T-cell (primary cell): ENCODE data around the gene SOBP. TPM values are rescaled to one million over a fixed set of nuclear protein-coding genes. Genes with fewer than 3 reads are reported as not detected.

Experiments
- ATAC-seq, 4 experiments: fragments of 200-7000 bp in 3 of 4; fragments of 150-1000 bp in 1 of 4; cut with Tn5 transposase; replicated peaks in 1 of 4; 1 replicate in 3 of 4; 2 replicates in 1 of 4; pipeline ENCODE4 v1.10.0; 2021; ENCODE audit warnings: moderate library complexity in 3 of 4, mild to moderate bottlenecking in 2 of 4, moderate number of reproducible peaks in 1 of 4
- CTCF ChIA-PET, 2 donors: fragments of 300-600 bp; sonication (Branson Sonifier 250); formaldehyde crosslinking; loops; one replicate each; lab custom pipeline; 2022; ENCODE audit warnings: antibody characterized with exemption in 2 of 2; lab: Charles Lee
- POLR2A ChIA-PET, 2 donors: fragments of 300-600 bp; sonication (Branson Sonifier 250); formaldehyde crosslinking; loops; one replicate each; lab custom pipeline; 2022; ENCODE audit warnings: antibody characterized with exemption in 2 of 2; lab: Charles Lee
- DNase-seq, 35 experiments: peaks; one replicate each; pipeline versions ENCODE4 v3.0.0 to v3.0.0-alpha.2; 2013 to 2023
- H3K27ac ChIP-seq: one replicate; pipeline ENCODE4 v1.5.1; 2013; ENCODE audit warnings: low read length
- H3K27me3 ChIP-seq, 2 experiments: replicated peaks in 1 of 2; 1 replicate in 1 of 2; 2 replicates in 1 of 2; pipeline versions ENCODE4 v1.6.1 to v1.7.0; 2013; ENCODE audit warnings: low read length in 1 of 2, mixed read lengths in 1 of 2; ENCODE audit not compliant: control insufficient read depth in 2 of 2, insufficient read depth in 2 of 2; ENCODE audit errors: extremely low read depth in 1 of 2
- H3K36me3 ChIP-seq, 2 donors: 1 replicate in 1 of 2; 2 replicates in 1 of 2; pipeline versions ENCODE4 v1.6.1 to v1.7.0; 2013; ENCODE audit warnings: low read length in 1 of 2; ENCODE audit not compliant: control insufficient read depth in 2 of 2, insufficient read depth in 1 of 2; ENCODE audit errors: extremely low read depth in 1 of 2
- H3K4me1 ChIP-seq, 2 experiments: 1 replicate in 1 of 2; 2 replicates in 1 of 2; pipeline versions ENCODE4 v1.6.1 to v1.7.0; 2013; ENCODE audit warnings: low read length in 2 of 2, mixed read lengths in 1 of 2; ENCODE audit not compliant: insufficient read depth in 2 of 2, control insufficient read depth in 1 of 2; ENCODE audit errors: extremely low read depth in 1 of 2
- H3K4me3 ChIP-seq, 2 donors: 1 replicate in 1 of 2; 2 replicates in 1 of 2; pipeline versions ENCODE4 v1.5.1 to v1.7.0; 2013; ENCODE audit warnings: mild to moderate bottlenecking in 2 of 2, low read length in 1 of 2, moderate library complexity in 1 of 2; ENCODE audit not compliant: control insufficient read depth in 1 of 2; ENCODE audit errors: extremely low read depth in 1 of 2
- H3K9me3 ChIP-seq: 2 replicates; pipeline ENCODE4 v1.7.0; 2013
- H3K27ac Mint-ChIP-seq, 2 donors: one replicate each; pipeline ENCODE4 v1.8.0; 2020 to 2021; ENCODE audit warnings: mild to moderate bottlenecking in 2 of 2, mixed read lengths in 2 of 2
- H3K27me3 Mint-ChIP-seq, 2 donors: one replicate each; pipeline ENCODE4 v1.8.0; 2021 to 2022; ENCODE audit warnings: mixed read lengths in 2 of 2
- H3K36me3 Mint-ChIP-seq: one replicate; pipeline ENCODE4 v1.8.0; 2021; ENCODE audit warnings: mixed read lengths
- H3K4me1 Mint-ChIP-seq, 3 donors: one replicate each; pipeline ENCODE4 v1.8.0; 2020 to 2022; ENCODE audit warnings: mixed read lengths in 3 of 3, mild to moderate bottlenecking in 1 of 3
- H3K4me3 Mint-ChIP-seq, 3 donors: one replicate each; pipeline ENCODE4 v1.8.0; 2020 to 2022; ENCODE audit warnings: mild to moderate bottlenecking in 3 of 3, mixed read lengths in 3 of 3, moderate library complexity in 3 of 3
- H3K9me3 Mint-ChIP-seq, 3 donors: one replicate each; pipeline ENCODE4 v1.8.0; 2020 to 2022; ENCODE audit warnings: mixed read lengths in 3 of 3
- WGBS: methylation state at CpG from one replicate; pipeline ENCODE4 v1.1.5; 2013; ENCODE audit warnings: missing lambda C conversion rate; ENCODE audit not compliant: insufficient coverage; 5-methylcytosine and 5-hydroxymethylcytosine counted together
- total RNA-seq, 35 experiments: library from RNA in 6 of 35; stranded (reverse) in 6 of 35; fragments of 120-200 nt in 1 of 35; gene quantifications; one replicate each; pipeline versions ENCODE4 v1.2.1 to v1.2.4 and lab custom pipeline; 2013 to 2026

SOBP gene
- total RNA-seq, 5 donors from 2014 or later (not counting 1 experiment from before 2014, with no cell fraction given): 0.30 to 0.95 (median 0.46) TPM

DNA sequence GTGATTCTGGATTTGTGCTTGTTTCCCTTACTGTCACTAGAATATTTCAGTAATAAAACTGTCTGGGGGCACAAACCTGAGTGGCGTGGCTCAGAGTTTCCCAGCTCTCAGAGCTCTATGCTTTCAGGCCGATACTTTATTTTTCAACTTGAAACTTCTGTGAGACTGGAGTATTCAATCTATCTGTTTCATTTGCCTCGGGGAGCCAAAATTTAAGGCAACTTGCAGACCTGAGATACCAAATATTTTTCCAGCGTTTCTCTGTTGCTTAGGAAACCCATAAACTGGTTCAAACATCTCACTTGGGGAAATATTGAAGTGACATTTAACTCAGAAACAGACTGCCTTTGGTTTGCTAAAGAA lies 74.7 kb downstream of the SOBP start:
- ChIA-PET POLR2A (interaction anchor here in 1 of 2 donors (0.6 kb wide), 1 partner anchor 96 kb away, joined by 5 read pairs; no protein-coding TSS in a partner anchor), CTCF (no interaction called here)
- peaks cover 0 to 7% of the 10 kb centered on the region in 2 experiments for H3K27me3 ChIP-seq
- Mint-ChIP-seq H3K27me3 (peaks cover 24 to 38% of the 10 kb centered on the region in 2 donors), H3K36me3 (no peaks in the 10 kb centered on the region), H3K9me3 (no peaks in the 10 kb centered on the region), H3K4me1 (no peaks in the 10 kb centered on the region), H3K4me3 (no peak overlapping the region), H3K27ac (no peak overlapping the region)
- no peak overlapping the region for H3K4me3 ChIP-seq
- ATAC-seq: no peak
- H3K36me3 ChIP-seq: no peaks in the 10 kb centered on the region
- no peaks in the 10 kb centered on the region for H3K4me1 ChIP-seq
- no peak overlapping the region for H3K27ac ChIP-seq
- 79% methylated on average over 2 of the region's 4 CpGs for WGBS
- H3K9me3 ChIP-seq: no peaks in the 10 kb centered on the region
- DNase-seq: no peak

DNA sequence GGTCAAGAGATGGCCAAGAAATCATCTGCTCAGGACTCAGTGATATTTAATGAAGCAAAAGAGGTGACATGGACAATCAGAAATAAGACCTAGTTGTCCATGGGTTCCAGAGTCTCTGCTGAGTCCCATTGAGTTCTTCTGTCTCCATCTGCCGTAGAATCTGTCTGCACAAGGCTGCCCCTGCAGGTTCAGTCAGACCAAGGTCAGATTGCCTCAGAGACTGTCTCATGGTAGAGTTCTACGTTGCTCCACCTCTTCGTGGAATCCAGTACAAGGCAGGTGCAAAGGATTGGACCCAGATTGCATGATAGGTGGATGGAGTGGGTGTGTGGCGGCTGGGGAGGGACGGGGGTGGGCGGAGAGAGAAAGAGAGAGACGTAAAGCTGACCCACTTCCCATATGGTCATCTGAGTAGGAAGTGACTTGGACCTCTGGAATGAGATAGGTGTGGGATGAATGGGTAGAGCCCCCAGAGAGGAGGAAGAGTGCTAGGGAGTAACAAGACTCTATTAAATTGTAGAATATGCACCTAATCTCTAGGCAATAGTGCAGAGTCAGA lies 75.3 kb downstream of the SOBP start:
- H3K36me3 ChIP-seq: no peaks in the 10 kb centered on the region
- H3K36me3 Mint-ChIP-seq: no peaks in the 10 kb centered on the region
- H3K9me3 Mint-ChIP-seq: no peaks in the 10 kb centered on the region
- peaks cover 26 to 36% of the 10 kb centered on the region in 2 donors for H3K27me3 Mint-ChIP-seq
- peaks cover 0 to 7% of the 10 kb centered on the region in 2 experiments for H3K27me3 ChIP-seq
- POLR2A ChIA-PET: no interaction called here
- no peak overlapping the region for H3K27ac ChIP-seq
- H3K27ac Mint-ChIP-seq: no peak overlapping the region
- H3K9me3 ChIP-seq: no peaks in the 10 kb centered on the region
- DNase-seq (no peak), ATAC-seq (no peak)
- H3K4me3 ChIP-seq: no peak overlapping the region
- WGBS: 94% methylated on average over 4 of the region's 7 CpGs
- no peaks in the 10 kb centered on the region for H3K4me1 ChIP-seq
- H3K4me1 Mint-ChIP-seq: no peaks in the 10 kb centered on the region
- no peak overlapping the region for H3K4me3 Mint-ChIP-seq
- CTCF ChIA-PET: no interaction called here

DNA sequence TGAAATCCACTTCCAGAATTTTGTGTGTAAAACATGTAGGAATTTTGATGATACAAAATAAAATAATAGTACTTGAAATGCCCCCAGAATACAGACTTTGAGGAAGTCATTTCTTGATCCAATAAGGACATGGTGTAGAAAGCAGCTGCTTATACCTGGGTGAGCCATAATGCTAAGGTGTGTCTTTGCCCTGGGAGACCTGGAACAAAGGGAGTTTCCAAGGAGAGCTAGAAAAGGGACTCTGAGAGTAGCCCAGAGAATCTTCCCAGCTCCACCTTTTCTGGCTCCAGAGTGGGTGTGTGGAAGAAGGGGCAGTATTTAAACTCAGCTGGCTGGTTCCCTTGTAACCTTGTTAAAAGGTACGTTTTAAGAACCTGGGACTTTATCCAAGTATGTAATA lies 77.7 kb downstream of the SOBP start:
- Histone ChIP-seq H3K27ac (no peak overlapping the region), H3K27me3 (peaks cover 0 to 7% of the 10 kb centered on the region in 2 experiments), H3K9me3 (no peaks in the 10 kb centered on the region), H3K4me3 (no peak overlapping the region), H3K4me1 (no peaks in the 10 kb centered on the region), H3K36me3 (no peaks in the 10 kb centered on the region)
- H3K4me1 Mint-ChIP-seq: no peaks in the 10 kb centered on the region
- H3K4me3 Mint-ChIP-seq: no peak overlapping the region
- H3K36me3 Mint-ChIP-seq: no peaks in the 10 kb centered on the region
- ChIA-PET POLR2A (no interaction called here), CTCF (no interaction called here)
- no peak overlapping the region for H3K27ac Mint-ChIP-seq
- H3K27me3 Mint-ChIP-seq: peaks cover 26 to 28% of the 10 kb centered on the region in 2 donors
- DNase-seq (no peak), ATAC-seq (no peak)
- WGBS: no CpG with 5 or more reads among the region's 1 CpG
- no peaks in the 10 kb centered on the region for H3K9me3 Mint-ChIP-seq

DNA sequence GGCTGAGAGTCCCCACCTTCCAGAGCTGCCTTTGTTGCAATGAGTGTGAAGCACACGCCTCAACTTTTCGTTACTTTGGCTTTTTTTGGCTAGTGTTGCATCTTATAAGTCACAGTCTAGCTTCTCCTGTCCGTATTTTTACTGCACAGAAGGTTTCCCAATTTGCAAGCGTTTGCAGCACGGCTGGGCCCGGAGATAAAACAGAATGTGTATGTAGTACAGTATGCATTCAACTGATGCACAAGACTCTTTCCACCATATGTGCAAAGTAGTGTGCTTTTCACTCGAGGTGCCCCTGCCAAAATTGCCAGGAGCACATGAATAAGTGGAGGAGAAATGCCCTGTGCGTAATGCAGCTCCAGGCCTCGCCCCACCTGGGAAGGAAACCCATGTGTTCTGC lies 79.6 kb downstream of the SOBP start:
- no peak for ATAC-seq
- peaks cover 21 to 23% of the 10 kb centered on the region in 2 donors for H3K27me3 Mint-ChIP-seq
- H3K4me3 Mint-ChIP-seq: no peak overlapping the region
- no peak overlapping the region for H3K27ac Mint-ChIP-seq
- CTCF ChIA-PET: no interaction called here
- DNase-seq: no peak
- Histone ChIP-seq H3K27me3 (peaks cover 0 to 7% of the 10 kb centered on the region in 2 experiments), H3K4me3 (no peak overlapping the region), H3K9me3 (no peaks in the 10 kb centered on the region), H3K4me1 (no peaks in the 10 kb centered on the region), H3K36me3 (no peaks in the 10 kb centered on the region), H3K27ac (no peak overlapping the region)
- 84% methylated on average over 2 of the region's 9 CpGs for WGBS
- H3K9me3 Mint-ChIP-seq: no peaks in the 10 kb centered on the region
- H3K36me3 Mint-ChIP-seq: no peaks in the 10 kb centered on the region
- no peaks in the 10 kb centered on the region for H3K4me1 Mint-ChIP-seq
- POLR2A ChIA-PET: no interaction called here

DNA sequence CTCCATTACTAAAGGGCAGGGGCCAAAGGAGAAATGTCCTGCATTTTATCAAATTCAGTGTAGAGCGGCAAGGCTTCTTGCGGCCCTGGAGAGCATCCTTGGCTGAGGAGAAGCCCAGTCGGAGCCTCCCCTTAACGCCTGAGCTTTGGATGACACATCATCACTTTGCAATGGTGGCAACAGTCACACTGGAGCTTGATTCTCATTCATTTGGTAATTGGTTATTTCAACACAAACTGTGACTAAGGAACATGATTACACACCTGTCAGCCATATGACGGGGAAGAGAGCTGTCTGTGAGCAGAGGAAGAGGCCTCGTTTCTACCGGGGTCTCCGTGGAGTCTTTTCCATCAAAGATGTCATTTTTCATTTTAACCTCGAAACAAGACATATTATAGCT lies 81.4 kb downstream of the SOBP start:
- ATAC-seq: no peak
- Histone ChIP-seq H3K4me1 (no peaks in the 10 kb centered on the region), H3K27me3 (peaks cover 0 to 8% of the 10 kb centered on the region in 2 experiments), H3K4me3 (no peak overlapping the region), H3K9me3 (no peaks in the 10 kb centered on the region), H3K27ac (no peak overlapping the region), H3K36me3 (no peaks in the 10 kb centered on the region)
- H3K36me3 Mint-ChIP-seq: no peaks in the 10 kb centered on the region
- peaks cover 10 to 16% of the 10 kb centered on the region in 2 donors for H3K27me3 Mint-ChIP-seq
- no peak overlapping the region for H3K27ac Mint-ChIP-seq
- DNase-seq: no peak
- no peaks in the 10 kb centered on the region for H3K4me1 Mint-ChIP-seq
- H3K4me3 Mint-ChIP-seq: no peak overlapping the region
- 97% methylated on average over 4 of the region's 9 CpGs for WGBS
- CTCF ChIA-PET: no interaction called here
- POLR2A ChIA-PET: no interaction called here
- no peaks in the 10 kb centered on the region for H3K9me3 Mint-ChIP-seq

DNA sequence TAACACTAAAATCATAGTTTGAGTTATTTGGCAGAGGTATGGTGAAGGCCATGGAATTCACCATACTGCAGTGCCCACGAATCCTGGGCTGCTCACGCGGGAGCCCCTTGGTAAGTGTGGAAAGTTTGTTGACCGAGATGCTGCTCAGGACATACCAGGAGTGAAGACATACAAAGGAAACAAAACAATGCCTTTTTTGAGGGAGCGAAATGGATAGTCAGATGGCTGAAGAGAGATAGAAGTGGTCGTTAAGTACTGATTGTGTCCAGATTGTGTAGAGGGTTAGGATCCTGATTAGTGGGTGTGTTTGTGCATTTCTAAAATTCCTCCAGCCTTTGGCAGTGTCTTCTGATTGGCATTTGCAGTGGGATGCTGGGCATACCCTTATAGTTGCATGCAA lies 83.0 kb downstream of the SOBP start:
- Histone ChIP-seq H3K27ac (no peak overlapping the region), H3K4me1 (no peaks in the 10 kb centered on the region), H3K36me3 (no peaks in the 10 kb centered on the region), H3K9me3 (no peaks in the 10 kb centered on the region), H3K27me3 (peaks cover 0 to 14% of the 10 kb centered on the region in 2 experiments), H3K4me3 (no peak overlapping the region)
- no peak overlapping the region for H3K4me3 Mint-ChIP-seq
- no peaks in the 10 kb centered on the region for H3K4me1 Mint-ChIP-seq
- peaks cover 4 to 11% of the 10 kb centered on the region in 2 donors for H3K27me3 Mint-ChIP-seq
- WGBS: 90% methylated on average over 5 of the region's 6 CpGs
- H3K27ac Mint-ChIP-seq: no peak overlapping the region
- H3K36me3 Mint-ChIP-seq: no peaks in the 10 kb centered on the region
- H3K9me3 Mint-ChIP-seq: no peaks in the 10 kb centered on the region
- ChIA-PET POLR2A (interaction anchor here in 1 of 2 donors (0.6 kb wide), 1 partner anchor 106 kb away, joined by 3 read pairs; no protein-coding TSS in a partner anchor), CTCF (interaction anchor here in 1 of 2 donors (0.6 kb wide), 1 partner anchor 12 kb away, joined by 3 read pairs; no protein-coding TSS in a partner anchor)
- no peak for ATAC-seq
- DNase-seq: no peak
